ENCODE results near the gene KIAA0513. TPM values are rescaled to one million over a fixed set of nuclear protein-coding genes. Genes with fewer than 3 reads are reported as not detected.

KIAA0513 gene
- total RNA-seq, 1 experiment from 2014 or later = 7.8 TPM

DNA sequence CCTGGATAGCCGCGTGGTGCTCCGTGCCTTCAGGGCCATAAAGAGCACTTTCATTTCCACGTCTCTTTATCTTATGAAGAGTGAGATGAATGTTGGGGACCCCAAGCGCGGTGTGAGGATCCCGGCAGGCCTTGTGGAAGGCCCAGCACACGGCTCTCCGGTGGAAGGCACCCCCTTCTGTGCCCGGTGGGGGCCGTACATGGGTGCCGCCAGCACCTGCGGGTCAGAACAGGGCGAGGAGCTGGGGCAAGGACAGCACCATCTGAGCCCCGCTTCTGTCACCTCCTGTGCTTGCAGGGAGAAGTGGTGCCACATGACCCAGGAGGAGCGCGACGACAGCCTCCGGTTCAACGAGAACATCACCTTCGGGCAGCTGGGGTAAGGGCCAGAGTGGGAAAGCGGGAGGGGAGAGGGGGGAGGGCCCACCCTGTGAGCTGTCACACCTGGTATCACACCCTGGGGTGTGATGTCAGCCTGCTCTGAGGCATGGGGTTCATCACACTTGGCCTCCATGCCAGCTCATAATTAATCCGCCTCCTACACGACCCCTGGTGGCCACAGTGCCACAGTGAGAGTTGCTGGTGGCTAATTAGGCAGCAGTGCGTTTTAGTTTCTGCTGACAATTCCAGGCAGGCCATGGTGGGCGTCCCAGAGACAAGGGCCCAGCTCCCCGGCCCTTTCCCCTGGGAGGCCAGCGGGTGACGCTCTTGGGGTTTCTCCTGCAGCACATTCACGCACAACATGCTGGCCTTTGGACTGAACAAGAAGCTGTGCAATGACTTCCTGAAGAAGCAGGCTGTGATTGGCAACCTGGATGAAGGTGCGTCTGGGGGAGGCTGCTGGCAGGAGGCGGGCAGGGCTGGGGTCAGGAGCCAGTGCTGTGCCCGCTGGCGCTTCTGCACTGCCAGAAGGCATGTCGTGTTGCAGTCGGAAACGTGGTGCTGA lies 59.0 kb downstream of the KIAA0513 start:
- H3K36me3 Mint-ChIP-seq = no peaks in the 10 kb centered on the region
- H3K4me1 Mint-ChIP-seq = peaks cover 42% of the 10 kb centered on the region
- ChIA-PET CTCF (interaction anchor here (0.5 to 2.9 kb wide), 55 partner anchors 9 to 334 kb away, joined by 3 to 38 read pairs (median 5); partner anchors contain the start of genes KIAA0513 and ZDHHC7), POLR2A (no interaction called here)
- H3K4me3 Mint-ChIP-seq = no peak overlapping the region
- TF ChIP-seq, protein P1, sequence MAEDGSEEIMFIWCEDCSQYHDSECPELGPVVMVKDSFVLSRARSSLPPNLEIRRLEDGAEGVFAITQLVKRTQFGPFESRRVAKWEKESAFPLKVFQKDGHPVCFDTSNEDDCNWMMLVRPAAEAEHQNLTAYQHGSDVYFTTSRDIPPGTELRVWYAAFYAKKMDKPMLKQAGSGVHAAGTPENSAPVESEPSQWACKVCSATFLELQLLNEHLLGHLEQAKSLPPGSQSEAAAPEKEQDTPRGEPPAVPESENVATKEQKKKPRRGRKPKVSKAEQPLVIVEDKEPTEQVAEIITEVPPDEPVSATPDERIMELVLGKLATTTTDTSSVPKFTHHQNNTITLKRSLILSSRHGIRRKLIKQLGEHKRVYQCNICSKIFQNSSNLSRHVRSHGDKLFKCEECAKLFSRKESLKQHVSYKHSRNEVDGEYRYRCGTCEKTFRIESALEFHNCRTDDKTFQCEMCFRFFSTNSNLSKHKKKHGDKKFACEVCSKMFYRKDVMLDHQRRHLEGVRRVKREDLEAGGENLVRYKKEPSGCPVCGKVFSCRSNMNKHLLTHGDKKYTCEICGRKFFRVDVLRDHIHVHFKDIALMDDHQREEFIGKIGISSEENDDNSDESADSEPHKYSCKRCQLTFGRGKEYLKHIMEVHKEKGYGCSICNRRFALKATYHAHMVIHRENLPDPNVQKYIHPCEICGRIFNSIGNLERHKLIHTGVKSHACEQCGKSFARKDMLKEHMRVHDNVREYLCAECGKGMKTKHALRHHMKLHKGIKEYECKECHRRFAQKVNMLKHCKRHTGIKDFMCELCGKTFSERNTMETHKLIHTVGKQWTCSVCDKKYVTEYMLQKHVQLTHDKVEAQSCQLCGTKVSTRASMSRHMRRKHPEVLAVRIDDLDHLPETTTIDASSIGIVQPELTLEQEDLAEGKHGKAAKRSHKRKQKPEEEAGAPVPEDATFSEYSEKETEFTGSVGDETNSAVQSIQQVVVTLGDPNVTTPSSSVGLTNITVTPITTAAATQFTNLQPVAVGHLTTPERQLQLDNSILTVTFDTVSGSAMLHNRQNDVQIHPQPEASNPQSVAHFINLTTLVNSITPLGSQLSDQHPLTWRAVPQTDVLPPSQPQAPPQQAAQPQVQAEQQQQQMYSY (CRISPR knock-in tag; IDR thresholded peaks at IDR 0.05) = no peak
- no peak for TF ChIP-seq ELF4 (CRISPR knock-in tag; IDR thresholded peaks at IDR 0.05; ENCODE audit: low read depth)
- TF ChIP-seq HMGA2 (CRISPR knock-in tag; IDR thresholded peaks at IDR 0.05) = no peak
- TF ChIP-seq, protein P2, sequence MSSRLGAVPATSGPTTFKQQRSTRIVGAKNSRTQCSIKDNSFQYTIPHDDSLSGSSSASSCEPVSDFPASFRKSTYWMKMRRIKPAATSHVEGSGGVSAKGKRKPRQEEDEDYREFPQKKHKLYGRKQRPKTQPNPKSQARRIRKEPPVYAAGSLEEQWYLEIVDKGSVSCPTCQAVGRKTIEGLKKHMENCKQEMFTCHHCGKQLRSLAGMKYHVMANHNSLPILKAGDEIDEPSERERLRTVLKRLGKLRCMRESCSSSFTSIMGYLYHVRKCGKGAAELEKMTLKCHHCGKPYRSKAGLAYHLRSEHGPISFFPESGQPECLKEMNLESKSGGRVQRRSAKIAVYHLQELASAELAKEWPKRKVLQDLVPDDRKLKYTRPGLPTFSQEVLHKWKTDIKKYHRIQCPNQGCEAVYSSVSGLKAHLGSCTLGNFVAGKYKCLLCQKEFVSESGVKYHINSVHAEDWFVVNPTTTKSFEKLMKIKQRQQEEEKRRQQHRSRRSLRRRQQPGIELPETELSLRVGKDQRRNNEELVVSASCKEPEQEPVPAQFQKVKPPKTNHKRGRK (CRISPR knock-in tag; IDR thresholded peaks at IDR 0.05; ENCODE audit: borderline replicate concordance) = no peak
- TF ChIP-seq, protein P3, sequence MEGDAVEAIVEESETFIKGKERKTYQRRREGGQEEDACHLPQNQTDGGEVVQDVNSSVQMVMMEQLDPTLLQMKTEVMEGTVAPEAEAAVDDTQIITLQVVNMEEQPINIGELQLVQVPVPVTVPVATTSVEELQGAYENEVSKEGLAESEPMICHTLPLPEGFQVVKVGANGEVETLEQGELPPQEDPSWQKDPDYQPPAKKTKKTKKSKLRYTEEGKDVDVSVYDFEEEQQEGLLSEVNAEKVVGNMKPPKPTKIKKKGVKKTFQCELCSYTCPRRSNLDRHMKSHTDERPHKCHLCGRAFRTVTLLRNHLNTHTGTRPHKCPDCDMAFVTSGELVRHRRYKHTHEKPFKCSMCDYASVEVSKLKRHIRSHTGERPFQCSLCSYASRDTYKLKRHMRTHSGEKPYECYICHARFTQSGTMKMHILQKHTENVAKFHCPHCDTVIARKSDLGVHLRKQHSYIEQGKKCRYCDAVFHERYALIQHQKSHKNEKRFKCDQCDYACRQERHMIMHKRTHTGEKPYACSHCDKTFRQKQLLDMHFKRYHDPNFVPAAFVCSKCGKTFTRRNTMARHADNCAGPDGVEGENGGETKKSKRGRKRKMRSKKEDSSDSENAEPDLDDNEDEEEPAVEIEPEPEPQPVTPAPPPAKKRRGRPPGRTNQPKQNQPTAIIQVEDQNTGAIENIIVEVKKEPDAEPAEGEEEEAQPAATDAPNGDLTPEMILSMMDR (IDR thresholded peaks at IDR 0.05) = peak; percentile 85
- no peak for TF ChIP-seq TEAD4 (CRISPR knock-in tag; IDR thresholded peaks at IDR 0.05)
- TF ChIP-seq ZNF423 (CRISPR knock-in tag; IDR thresholded peaks at IDR 0.05) = peak; percentile 40; the same call in 1 of the 2 replicates
- no peak for TF ChIP-seq NFYB (CRISPR knock-in tag; conservative IDR thresholded peaks at IDR 0.05; ENCODE audit: low read depth)
- no peak for TF ChIP-seq NFATC4 (CRISPR knock-in tag; IDR thresholded peaks at IDR 0.05)
- no peak for TF ChIP-seq FOXK1 (CRISPR knock-in tag; IDR thresholded peaks at IDR 0.05)
- TF ChIP-seq, protein P4, sequence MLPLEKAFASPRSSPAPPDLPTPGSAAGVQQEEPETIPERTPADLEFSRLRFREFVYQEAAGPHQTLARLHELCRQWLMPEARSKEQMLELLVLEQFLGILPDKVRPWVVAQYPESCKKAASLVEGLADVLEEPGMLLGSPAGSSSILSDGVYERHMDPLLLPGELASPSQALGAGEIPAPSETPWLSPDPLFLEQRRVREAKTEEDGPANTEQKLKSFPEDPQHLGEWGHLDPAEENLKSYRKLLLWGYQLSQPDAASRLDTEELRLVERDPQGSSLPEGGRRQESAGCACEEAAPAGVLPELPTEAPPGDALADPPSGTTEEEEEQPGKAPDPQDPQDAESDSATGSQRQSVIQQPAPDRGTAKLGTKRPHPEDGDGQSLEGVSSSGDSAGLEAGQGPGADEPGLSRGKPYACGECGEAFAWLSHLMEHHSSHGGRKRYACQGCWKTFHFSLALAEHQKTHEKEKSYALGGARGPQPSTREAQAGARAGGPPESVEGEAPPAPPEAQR (CRISPR knock-in tag; IDR thresholded peaks at IDR 0.05) = no peak
- TF ChIP-seq EMX1 (CRISPR knock-in tag; IDR thresholded peaks at IDR 0.05) = no peak
- H3K9me3 Mint-ChIP-seq = no peaks in the 10 kb centered on the region
- ATAC-seq = peak; percentile 34
- peaks cover 52% of the 10 kb centered on the region for H3K27me3 Mint-ChIP-seq (ENCODE audit: low read depth)
- DNase-seq (ENCODE audit: low spot score) = peak; percentile 86
- H3K27ac Mint-ChIP-seq = no peak overlapping the region

DNA sequence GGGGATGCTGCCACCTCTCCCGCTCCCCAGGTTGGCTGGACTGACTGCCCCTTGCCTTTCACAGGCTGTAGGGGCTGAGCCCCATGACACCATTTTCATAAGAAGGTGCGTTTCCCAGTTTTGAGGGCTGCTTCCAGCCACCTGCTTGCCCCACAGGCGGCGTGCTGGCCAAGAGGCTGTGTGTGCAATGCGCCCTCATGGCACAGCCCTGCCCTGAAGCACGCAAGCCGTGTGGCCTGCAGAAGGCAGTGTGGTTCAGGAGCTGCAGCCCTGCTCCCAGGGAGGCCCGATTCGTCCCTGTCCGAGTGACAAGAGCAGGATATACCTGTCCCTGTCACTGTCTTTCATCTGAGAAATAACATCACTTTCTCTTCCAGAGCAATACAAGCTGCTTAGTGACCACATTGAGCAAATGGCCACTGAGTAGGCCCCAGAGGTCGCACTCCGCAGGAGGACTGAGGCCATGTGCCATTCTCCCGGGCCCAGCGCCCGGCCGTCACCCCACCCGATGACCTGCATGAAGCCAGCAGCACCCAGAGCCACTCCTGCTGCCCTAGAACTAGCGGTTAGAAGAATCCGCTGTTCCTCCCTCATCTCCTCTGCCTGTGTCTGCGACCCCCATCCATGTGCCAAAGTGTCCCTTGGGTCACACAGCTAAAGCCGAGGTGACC lies 60.4 kb downstream of the KIAA0513 start:
- peaks cover 35% of the 10 kb centered on the region for H3K4me1 Mint-ChIP-seq
- H3K4me3 Mint-ChIP-seq = no peak overlapping the region
- peaks cover 38% of the 10 kb centered on the region for H3K27me3 Mint-ChIP-seq (ENCODE audit: low read depth)
- no peak overlapping the region for H3K27ac Mint-ChIP-seq
- H3K36me3 Mint-ChIP-seq = no peaks in the 10 kb centered on the region
- ATAC-seq (no peak), DNase-seq (ENCODE audit: low spot score) (no peak)
- H3K9me3 Mint-ChIP-seq = no peaks in the 10 kb centered on the region
- ChIA-PET POLR2A (interaction anchor here (0.6 kb wide), 1 partner anchor 1553 kb away, joined by 4 read pairs; no protein-coding TSS in a partner anchor), CTCF (interaction anchor here (0.6 to 2.9 kb wide), 3 partner anchors 26 to 45 kb away, joined by 3 to 38 read pairs (median 22); no protein-coding TSS in a partner anchor)
- TF ChIP-seq, protein P4 (CRISPR knock-in tag; IDR thresholded peaks at IDR 0.05) = no peak
- no peak for TF ChIP-seq CREM (CRISPR knock-in tag; IDR thresholded peaks at IDR 0.05)
- no peak for TF ChIP-seq CREB1 (CRISPR knock-in tag; IDR thresholded peaks at IDR 0.05)
- no peak for TF ChIP-seq NFATC4 (CRISPR knock-in tag; IDR thresholded peaks at IDR 0.05)
- TF ChIP-seq EMX1 (CRISPR knock-in tag; IDR thresholded peaks at IDR 0.05) = no peak
- TF ChIP-seq, protein P5, sequence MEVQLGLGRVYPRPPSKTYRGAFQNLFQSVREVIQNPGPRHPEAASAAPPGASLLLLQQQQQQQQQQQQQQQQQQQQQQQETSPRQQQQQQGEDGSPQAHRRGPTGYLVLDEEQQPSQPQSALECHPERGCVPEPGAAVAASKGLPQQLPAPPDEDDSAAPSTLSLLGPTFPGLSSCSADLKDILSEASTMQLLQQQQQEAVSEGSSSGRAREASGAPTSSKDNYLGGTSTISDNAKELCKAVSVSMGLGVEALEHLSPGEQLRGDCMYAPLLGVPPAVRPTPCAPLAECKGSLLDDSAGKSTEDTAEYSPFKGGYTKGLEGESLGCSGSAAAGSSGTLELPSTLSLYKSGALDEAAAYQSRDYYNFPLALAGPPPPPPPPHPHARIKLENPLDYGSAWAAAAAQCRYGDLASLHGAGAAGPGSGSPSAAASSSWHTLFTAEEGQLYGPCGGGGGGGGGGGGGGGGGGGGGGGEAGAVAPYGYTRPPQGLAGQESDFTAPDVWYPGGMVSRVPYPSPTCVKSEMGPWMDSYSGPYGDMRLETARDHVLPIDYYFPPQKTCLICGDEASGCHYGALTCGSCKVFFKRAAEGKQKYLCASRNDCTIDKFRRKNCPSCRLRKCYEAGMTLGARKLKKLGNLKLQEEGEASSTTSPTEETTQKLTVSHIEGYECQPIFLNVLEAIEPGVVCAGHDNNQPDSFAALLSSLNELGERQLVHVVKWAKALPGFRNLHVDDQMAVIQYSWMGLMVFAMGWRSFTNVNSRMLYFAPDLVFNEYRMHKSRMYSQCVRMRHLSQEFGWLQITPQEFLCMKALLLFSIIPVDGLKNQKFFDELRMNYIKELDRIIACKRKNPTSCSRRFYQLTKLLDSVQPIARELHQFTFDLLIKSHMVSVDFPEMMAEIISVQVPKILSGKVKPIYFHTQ (CRISPR knock-in tag; IDR thresholded peaks at IDR 0.05) = no peak
- TF ChIP-seq, protein P6, sequence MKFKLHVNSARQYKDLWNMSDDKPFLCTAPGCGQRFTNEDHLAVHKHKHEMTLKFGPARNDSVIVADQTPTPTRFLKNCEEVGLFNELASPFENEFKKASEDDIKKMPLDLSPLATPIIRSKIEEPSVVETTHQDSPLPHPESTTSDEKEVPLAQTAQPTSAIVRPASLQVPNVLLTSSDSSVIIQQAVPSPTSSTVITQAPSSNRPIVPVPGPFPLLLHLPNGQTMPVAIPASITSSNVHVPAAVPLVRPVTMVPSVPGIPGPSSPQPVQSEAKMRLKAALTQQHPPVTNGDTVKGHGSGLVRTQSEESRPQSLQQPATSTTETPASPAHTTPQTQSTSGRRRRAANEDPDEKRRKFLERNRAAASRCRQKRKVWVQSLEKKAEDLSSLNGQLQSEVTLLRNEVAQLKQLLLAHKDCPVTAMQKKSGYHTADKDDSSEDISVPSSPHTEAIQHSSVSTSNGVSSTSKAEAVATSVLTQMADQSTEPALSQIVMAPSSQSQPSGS (CRISPR knock-in tag; IDR thresholded peaks at IDR 0.05; ENCODE audit: borderline replicate concordance, low read depth) = no peak

All from WTC11 (cell line).